CD4-positive, alpha-beta T cell treated with Interleukin-15 for 1 hour (primary cell): ENCODE results near the gene VAMP3.

Experiments
- DNase-seq: peaks from one replicate; pipeline ENCODE4 v3.0.0-alpha.2; 2020

Gene VAMP3

DNA sequence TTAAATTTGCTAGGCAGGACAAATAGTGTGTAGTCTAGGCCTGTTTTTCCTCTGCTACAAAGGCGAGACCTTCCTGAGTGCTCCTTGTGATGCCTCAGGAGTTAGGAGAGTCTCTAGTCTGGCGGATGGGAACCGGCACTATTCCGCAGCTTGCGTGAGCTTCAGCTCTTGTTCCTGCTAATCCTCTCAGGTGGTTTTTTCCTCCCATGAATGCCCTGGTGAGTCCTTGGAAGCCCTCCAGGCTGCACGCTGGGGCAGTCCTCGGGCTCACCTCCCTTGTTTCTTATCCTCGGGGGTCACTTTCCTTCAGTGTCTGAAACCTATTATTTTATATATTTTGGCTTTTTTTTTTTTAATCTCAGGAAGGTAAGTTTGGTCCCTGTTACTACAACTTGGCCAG is 53.6 kb downstream of the VAMP3 start:
- DNase-seq: no peak

DNA sequence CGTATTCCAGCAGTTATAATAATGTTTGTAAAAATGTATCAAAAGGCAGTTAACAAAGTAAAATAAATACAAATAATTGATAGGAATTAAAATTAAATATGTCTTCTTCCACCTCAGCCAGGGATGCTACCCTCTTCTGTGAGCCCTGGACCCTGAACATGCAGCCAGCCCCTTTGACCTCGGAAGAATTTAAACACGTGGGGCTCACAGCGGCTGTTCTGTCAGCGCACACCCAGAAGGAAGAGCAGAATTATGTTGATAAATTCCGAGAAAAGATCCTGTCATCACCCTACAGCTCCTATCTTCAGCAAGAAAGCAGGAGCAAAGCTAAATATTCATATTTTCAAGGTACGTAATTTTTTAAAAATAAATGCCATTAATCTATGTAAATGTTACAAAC is 55.3 kb downstream of the VAMP3 start:
- DNase-seq: no peak

DNA sequence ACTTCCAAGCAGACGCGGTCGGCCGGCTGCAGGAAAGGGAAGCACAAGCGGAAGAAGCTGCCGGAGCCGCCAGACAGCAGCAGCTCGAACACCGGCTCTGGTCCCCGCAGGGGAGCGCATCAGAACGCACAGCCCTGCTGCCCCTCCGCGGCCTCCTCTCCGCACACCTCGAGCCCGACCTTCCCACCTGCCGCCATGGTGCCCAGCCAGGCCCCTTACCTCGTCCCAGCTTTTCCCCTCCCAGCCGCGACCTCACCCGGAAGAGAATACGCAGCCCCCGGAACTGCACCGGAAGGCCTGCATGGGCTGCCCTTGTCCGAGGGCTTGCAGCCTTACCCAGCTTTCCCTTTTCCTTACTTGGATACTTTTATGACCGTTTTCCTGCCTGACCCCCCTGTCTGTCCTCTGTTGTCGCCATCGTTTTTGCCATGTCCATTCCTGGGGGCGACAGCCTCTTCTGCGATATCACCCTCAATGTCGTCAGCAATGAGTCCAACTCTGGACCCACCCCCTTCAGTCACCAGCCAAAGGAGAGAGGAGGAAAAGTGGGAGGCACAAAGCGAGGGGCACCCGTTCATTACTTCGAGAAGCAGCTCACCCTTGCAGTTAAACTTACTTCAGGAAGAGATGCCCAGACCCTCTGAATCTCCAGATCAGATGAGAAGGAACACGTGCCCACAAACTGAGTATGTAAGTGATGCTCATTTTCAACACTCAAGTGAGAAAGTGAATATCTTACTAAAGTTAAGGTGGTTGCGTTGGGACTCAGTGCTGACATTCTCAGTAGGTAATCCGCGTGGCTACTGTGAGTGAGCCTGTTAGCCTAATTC is 56.2 kb downstream of the VAMP3 start:
- no peak for DNase-seq
